GM19468 (cell line): ENCODE data around the gene SLC22A6.
"Not testable (repeated sequence)": the region's sequence is repeated elsewhere in the genome, so short reads cannot be mapped to it uniquely, and the experiment has no call there.

ENCODE experiments used
- ATAC-seq: cut with Tn5 transposase; IDR thresholded peaks from one replicate; pipeline ENCODE4 v1.9.1; 2021; ENCODE audit warnings: mild to moderate bottlenecking, moderate library complexity, moderate number of reproducible peaks; ENCODE audit not compliant: unreplicated experiment; ENCODE audit errors: extremely low read depth

The SLC22A6 gene

DNA sequence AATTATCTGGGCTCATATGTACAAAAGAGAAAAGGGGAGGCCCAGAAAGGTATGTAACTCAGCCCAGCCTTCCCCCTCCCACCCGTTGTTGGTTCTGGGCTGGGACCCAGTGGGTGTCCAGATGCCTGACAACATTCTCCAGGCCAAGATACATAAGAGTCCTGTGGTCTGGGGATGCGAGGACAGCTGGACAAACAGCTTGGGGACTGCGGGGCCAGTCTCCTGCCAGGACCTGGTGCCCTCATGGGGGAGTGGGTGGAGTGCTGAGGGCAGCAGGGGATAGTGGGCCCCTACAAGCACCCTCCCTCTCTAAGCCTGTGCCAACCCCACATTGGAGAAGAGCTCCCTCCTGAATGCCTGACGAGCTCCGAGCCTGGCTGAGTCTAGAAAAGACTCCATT, 3.5 kb upstream of the SLC22A6 start:
- ATAC-seq, result no peak

DNA sequence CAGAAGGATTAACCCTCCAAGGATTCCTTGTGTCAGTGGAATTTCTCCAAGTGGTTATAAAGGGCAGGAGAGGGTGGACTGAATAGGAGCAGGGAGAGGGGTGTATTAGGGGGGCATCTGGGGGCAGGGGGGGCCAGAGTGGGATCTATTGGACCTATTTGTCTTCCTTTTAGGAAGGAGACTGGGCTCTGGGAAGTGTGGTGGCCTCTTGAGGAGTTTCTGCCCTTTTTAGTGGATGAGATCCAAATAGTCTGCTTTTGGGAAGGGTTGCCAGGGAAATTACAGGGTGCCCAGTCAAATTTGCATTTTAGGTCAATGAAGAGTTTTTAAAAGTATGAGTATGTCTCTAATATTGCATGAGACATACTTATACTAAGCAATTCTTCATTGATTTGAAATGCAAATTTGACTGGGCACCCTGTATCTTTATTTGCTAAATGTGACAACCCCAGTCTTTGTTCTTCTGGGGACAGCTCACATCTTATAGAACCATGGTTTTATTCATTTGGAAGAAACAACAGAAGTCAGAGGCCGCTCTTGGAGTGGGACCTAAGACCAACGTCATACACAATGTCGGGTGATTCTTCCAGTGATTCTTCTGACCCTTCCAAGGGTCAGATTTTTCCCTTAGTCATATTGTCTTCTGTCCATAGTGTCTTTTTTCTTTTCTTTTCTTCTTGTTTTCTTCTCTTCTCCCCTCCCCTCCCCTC, 429 bp upstream of the SLC22A6 start:
- ATAC-seq, result no peak

DNA sequence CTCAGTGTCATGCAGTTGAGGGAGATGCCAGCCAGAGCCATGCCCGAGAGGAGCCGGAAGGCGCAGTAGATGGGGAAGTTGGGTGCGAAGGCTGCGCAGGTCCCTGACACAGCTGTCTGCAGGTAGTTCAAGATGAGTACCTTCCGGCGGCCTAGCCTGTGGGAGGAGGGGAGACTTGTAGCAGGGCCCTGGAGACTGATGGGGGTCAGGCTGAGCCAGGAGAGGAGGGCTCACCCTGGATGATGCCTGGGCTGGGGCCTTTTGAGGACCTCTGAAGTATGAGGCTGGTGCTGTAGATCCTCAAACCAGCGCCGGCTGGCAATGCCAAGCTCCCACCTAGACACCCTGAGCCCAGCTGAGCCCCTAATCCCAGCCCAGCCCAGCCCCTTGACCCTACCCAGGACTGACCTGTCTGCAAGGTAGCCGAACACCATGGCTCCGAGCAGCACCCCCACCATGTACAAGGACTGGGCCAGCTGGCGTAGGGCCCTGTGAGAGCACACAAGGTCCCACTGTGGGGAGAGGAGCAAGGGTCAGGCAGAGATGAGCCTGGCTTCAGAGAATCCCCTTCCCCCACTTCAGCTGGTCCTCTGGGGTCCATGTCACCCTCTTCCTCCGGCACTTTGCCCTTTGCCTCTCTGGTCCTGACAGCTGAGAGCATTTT, 1.1 kb downstream of the SLC22A6 start:
- ATAC-seq, result no peak

DNA sequence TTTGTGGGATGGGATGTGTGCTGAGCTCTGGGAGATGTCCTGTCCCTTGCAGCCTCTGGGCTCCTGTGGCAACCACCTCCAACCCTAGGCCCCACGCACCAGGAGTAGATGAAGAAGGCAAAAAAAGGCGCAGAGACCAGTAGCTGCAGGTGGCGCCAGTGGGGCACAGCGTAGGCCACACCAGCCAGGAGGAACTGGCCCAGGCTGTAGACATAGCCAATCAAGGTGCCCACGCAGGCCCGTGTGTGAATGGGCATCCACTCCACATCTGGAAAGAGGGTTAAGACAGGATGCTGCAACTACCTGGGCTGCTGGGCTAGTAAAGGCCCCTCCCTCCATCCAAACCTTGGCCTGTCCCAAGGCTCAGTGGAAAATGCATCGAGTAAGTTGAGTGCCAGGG, 3.0 kb downstream of the SLC22A6 start:
- ATAC-seq, result no peak

DNA sequence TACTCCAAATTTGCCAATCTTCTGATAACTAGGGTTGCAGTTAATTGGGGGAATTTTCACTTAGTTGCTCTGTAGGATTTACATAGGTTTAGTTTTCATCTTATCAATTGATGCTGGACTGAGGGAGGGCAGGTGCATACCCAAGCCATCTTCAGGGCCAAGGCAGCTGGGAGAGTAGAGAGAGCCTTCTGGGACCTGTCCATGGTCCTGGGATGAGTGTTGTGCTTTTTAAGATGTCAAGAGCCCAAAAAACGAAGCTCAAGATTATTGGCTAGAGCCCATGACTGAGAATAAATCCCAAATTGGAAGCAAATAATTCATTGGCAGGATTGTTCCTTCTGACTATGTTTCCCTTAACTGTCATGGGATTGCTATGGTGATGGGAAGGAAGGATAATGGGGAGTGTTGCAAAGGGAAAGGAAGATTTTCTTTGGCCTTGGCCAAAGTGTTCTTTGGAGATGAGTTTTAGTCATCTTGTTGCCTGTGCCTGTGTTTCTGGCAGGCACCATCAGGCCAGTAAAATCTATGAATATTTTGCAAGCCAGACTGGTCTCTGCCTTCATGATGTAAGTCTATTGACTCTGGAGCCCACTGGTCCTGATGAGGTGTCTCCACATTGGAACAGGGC, 4.5 kb downstream of the SLC22A6 start:
- no peak for ATAC-seq

DNA sequence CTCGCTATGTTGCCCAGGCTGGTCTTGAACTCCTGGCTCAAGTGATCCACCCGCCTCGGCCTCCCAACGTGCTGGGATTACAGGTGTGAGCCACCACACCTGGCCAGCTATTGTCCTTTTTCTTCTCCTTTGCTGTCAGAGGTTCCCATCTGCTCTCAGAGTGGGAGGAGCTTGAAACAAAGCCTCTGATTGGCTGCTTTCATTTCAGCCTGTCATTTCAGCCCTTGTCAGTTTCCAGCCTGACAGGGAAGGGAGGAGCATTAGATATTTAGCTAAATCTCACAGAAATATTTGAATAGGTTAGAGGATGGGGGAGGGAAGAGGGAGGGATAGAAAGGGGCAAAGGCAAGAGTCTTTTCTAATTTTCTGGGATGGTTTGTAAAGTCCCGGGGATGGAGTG, 8.7 kb downstream of the SLC22A6 start:
- no peak for ATAC-seq

DNA sequence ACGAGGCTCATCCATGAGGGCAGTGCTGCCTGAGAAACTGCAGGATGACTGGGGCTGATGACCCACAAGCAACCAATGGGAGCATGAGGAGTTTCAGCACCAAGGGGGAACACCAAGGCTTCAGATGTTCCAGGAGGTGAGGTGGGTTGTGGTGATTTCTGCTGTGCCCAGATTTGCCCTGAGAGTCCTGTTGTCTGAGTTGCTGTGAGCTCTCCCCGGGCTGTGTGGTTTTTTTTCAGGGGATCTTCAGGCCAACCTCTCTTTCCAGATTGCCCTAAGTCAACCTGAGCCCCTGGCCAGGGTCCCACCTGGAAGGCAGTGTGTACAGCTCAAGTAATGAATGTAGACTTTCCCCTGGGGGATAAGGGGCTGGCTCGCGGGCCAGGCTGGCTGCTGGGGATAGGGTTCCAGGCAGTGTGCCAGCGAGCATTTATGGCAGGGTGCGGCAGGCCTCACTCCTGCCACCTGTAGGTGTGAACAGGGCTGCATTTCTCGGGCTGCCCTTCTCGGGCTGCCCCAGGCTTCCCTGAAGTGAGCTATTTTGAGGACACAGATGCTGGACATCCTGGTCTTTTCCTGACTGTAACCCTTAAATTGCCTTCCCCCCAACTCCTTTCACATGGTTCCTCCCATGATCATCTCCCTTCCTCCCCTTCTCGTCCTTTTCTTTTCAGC, 9.8 kb downstream of the SLC22A6 start:
- no peak for ATAC-seq

DNA sequence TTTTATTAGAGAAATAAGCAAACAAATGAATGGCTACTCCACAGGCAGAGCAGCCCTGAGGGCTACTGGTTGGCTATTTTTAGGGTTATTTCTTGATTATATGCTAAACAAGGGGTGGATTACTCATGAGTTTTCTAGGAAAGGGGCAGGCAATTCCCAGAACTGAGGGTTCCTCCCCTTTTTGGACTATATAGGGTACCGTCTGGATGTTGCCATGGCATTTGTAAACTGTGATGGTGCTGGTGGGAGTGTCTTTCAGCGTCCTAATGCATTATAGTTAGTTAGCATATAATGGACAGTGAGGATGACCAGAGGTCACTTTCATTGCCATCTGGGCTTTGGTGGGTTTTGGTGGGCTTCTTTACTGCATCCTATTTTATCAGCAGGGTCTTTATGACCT, 19.2 kb downstream of the SLC22A6 start:
- ATAC-seq, result no peak

DNA sequence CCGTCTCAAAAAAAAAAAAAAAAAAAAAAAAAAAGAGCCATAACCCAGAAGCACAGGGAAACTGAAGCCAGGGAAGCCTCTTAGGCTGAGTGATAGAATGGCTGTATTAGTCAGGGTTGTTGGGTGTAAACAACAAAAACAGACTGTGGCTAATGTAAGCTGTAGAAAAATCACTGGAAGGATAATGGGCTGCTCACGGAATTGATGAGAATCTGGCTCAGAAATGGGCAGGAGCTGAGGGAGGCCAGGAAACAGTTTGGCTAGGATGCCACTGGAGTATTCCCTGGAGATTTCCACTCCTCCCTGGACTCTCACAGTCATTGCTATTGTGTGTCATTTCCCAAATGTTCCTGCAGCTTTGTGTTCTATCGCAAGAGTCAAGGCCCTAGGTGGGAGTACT, 22.4 kb downstream of the SLC22A6 start:
- no peak for ATAC-seq

DNA sequence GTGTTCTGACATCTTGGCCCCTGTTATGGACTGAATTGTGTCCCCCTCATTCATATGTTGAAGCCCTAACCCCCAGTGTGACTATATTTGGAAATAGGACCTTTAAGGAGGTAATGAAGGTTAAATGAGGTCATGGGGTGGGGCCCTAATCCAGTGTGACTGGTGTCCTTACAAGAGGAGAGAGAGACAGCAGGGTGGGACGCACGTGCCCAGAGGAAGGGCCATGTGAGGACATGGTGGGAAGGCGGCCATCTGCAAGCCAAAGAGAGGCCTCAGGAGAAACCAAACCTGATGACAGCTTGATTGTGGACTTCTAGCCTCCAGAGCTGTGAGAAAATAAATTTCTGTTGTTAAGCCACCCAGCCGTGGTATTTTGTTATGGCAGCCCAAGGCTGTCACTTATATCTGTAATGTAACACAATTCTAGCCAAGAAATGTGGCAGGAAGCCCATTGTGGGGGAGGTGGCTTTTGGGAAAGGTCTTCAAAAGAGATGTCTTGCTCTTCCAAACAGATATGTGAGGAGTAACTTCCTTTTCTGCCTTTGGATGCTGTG, 23.7 kb downstream of the SLC22A6 start:
- no peak for ATAC-seq

DNA sequence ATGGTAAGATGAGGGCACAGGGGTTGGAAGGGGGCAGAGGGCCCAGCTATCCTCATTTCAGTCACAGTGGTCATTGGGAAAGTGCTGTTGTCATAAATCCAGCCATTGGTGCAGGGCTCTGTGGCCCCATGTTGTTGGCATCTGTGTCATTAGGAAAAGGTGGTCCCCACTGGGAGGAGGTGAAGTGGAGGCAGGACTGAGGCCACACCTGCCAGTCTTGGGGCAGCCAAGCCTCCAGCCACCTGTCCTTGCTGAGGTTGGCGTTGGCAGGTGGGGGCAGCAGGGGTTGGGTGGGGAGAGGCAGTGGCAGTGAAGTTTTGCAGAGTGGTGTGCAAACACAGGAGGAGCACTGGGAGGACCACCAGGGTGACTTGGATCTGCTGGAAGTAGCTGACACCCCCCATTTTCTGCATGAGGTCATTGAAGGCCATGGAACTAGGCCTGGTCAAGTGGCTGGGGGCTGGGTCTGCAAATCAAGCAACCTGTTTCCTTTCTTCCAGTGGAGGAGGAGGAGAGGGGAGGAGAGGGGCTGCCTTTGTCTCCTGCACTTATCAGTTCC, 25.3 kb downstream of the SLC22A6 start:
- ATAC-seq, result no peak

DNA sequence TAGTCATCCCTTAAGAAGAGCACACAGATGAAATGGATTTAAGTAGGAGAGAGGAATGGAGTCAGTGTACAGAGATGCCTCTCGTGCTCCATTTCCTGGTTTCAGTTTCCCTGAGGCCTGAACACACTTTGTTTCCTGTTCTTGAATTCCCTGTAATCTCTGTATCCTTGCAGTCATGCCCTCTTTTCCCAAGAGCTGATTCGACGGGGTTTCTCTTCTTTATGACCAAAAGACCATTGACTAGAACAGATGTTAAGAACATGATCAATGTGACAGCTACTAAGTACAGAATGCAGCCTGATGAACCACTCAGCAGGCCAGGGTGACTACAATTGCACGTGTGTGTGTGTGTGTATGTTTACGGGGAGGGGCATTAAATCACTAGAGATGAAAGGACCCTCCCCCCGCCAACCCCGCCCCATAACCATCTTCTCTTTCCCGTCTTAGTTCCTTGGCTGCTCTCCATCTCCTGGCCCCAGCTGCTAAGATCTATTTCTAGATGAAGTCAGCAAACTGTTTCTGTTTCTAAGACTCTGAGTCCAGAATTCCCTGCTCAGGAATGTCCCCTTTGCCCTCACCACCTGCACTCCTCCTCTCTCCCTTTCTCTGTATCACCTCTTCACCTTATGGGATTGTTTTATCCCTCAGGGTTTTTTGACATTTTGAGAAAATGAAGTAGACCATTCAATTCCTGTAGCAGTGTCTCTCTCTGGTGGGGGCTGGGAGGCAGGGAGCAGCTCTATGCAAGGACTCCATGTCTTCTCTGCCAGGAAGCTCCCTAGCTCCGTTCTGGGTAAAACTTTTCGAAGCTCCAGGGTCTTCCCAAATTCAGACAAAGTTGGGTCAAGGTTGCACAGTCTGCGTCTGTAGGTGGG, 26.0 kb downstream of the SLC22A6 start:
- ATAC-seq, result no peak

DNA sequence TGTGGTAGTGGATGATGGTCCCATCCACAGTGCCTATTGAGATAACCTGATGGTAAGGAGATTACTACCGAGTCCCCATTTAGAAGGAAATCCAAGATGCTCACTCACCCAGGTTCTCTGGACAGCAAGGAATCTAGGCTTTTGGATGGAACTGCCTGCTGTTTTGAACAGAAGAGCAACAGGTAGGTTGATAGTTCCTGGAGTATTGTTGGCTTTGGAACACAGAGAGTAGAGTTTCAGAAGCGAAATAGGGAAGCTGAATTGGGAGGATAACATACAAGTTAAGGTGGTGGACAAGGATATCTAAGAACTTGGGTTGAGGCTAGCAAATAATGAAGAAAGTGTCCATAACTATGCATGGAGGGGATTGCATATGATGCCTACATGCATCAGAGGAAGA, 27.6 kb downstream of the SLC22A6 start:
- no peak for ATAC-seq

DNA sequence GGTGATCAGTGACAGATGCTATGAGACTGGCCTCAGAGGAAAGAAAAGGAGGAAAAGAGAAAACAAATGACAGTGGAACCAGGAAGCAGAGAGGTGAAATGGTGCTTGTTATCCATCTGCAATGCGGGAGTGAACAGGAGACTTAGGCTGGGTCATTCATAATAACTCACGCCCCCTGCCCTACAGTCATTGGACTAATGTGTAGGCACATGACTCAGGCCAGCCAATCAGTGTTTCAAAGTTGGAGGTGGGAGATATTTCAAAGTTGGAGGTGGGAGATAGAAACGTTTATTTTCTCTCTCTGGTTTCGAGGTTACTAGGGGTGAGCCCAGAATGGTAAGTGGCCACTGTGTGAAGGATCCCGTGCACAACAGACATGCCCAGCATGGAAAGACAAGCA, 30.3 kb downstream of the SLC22A6 start:
- no peak for ATAC-seq

DNA sequence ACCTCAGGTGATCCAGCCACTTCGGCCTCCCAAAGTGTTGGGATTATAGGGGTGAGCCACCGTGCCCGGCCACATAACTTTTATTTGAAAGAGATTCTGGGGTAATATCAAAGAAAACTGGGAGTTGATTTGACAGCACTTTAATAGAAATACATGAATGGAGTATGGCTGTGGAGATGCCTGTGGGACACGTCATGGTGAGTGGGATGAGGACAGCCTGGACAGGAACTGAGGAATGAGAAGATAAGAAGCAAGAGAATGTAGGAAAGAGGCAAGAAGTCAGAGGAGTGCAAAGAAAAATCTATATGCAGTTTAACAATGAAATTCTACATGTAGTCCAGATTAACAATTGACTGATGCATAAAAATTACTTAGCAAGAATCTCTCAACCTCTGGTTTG, 31.0 kb downstream of the SLC22A6 start:
- ATAC-seq, result no peak

DNA sequence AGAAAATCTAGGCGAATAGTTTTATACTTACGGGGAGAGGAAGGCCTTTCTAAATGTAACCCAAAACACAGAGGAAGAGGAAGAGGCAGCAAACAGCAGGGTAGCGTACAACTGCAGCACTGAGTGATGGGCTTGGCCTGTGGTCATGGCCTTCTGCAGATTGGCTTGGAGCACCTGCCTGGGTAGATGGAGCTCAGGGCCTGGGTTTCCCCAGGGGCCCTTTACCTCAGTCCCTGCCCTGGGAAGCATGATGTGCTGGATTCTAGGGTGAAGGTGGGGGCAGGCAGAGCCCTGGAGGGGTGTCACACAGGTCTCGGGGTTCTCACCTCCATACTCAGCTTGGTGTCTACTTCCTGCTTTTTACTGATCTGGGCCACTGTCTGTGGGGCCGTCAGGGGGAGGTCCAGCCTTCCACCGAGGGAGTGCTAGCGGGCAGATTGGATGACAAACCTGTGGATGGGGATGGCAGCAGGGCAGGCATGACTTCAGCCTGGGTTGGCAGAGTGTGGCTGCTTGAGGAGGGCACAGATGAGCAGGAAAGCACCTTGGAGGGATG, 35.9 kb downstream of the SLC22A6 start:
- ATAC-seq, result no peak

DNA sequence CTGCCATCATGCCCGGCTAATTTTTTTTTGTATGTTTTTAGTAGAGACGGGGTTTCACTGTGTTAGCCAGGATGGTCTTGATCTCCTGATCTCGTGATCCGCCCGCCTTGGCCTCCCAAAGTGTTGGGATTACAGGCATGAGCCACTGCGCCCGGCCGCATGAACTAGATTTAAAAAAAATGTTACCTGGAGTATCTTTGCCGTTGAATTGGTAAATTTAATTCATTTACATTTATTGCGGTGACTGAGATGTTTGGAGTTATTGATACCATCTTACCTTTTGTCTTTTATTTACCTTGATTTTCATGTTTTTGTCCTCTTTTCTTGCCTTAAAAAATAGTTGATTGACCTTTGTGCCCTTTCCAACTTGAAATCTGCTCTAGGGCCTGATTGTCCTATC, 39.2 kb downstream of the SLC22A6 start:
- not testable (repeated sequence) for ATAC-seq

DNA sequence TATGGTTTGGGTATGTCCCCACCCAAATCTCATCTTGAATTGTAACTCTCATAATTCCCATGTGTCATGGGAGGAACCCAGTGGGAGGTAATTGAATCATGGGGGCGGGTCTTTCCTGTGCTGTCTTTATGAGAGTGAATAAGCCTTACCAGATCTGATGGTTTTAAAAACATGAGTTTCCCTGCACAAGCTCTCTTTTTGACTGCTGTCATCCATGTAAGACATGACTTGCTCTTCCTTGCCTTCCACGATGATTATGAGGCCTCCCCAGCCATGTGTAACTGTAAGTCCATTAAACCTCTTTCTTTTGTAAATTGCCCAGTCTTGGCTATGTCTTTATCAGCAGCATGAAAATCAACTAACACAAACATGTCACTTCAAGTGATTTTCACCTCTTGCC, 47.2 kb downstream of the SLC22A6 start:
- ATAC-seq, result not testable (repeated sequence)

DNA sequence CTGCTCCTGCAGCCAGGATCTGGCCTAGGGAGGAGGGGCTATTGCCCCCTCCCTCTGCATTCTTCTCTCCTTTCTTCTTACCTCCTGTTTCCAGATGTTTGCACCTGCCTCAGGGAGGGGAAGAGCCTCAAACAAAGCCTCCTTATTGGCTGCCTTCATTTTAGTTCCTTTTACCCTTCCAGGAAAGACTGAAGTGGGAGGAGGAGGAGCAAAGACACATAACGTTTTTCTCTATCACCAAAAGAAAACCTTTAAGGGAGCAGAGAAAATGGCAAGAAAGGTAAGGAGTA, 50.3 kb downstream of the SLC22A6 start:
- no peak for ATAC-seq
